Spleen (tissue), 11 donors: Measurements from ENCODE around the gene CITED2. TPM values are rescaled to one million over a fixed set of nuclear protein-coding genes. Genes with fewer than 3 reads are reported as not detected.

Experiments
- DNase-seq: peaks from one replicate; pipeline ENCODE4 v3.0.0-alpha.2; 2020
- H3K27ac ChIP-seq, 8 donors: fragments of 200-600 bp; sonication (generic) in 7 of 8; 1 replicate in 4 of 8; 2 replicates in 4 of 8; pipeline versions ENCODE4 v1.5.0 to v1.8.0; 2016 to 2021; ENCODE audit warnings: inconsistent platforms in 4 of 8, mild to moderate bottlenecking in 4 of 8, moderate library complexity in 1 of 8
- H3K27me3 ChIP-seq, 7 donors: fragments of 200-600 bp; sonication (generic) in 6 of 7; replicated peaks in 1 of 7; 1 replicate in 4 of 7; 2 replicates in 3 of 7; pipeline versions ENCODE4 v1.5.0 to v1.8.0; 2016 to 2021; ENCODE audit warnings: inconsistent platforms in 3 of 7, mild to moderate bottlenecking in 1 of 7
- H3K36me3 ChIP-seq, 6 donors: fragments of 200-600 bp; sonication (generic) in 5 of 6; 1 replicate in 4 of 6; 2 replicates in 2 of 6; pipeline versions ENCODE4 v1.5.0 to v1.8.0; 2016 to 2021; ENCODE audit warnings: inconsistent platforms in 2 of 6
- H3K4me1 ChIP-seq, 6 donors: fragments of 200-600 bp; sonication (generic) in 5 of 6; 1 replicate in 3 of 6; 2 replicates in 3 of 6; pipeline versions ENCODE4 v1.5.0 to v1.8.0; 2016 to 2021; ENCODE audit warnings: inconsistent platforms in 3 of 6
- H3K4me3 ChIP-seq, 8 donors: fragments of 200-600 bp; sonication (generic) in 7 of 8; 1 replicate in 4 of 8; 2 replicates in 4 of 8; pipeline versions ENCODE4 v1.5.0 to v1.8.0; 2016 to 2021; ENCODE audit warnings: inconsistent platforms in 4 of 8, mild to moderate bottlenecking in 4 of 8, moderate library complexity in 2 of 8
- H3K9me3 ChIP-seq, 8 donors: fragments of 200-600 bp; sonication (generic) in 7 of 8; 1 replicate in 4 of 8; 2 replicates in 4 of 8; pipeline versions ENCODE4 v1.5.0 to v1.8.0; 2016 to 2021; ENCODE audit warnings: inconsistent platforms in 4 of 8
- CTCF ChIP-seq, 11 experiments: fragments of 200-600 bp in 7 of 11; fragments of 450-650 bp in 4 of 11; sonication (generic) in 4 of 11; IDR thresholded peaks in 8 of 11; conservative IDR thresholded peaks in 3 of 11; 1 replicate in 7 of 11; 2 replicates in 4 of 11; pipeline versions ENCODE4 v1.4.0 to v1.8.0; 2016 to 2021; ENCODE audit warnings: antibody characterized with exemption in 11 of 11, inconsistent platforms in 4 of 11, mild to moderate bottlenecking in 1 of 11
- POLR2A ChIP-seq, 3 donors: fragments of 450-650 bp; IDR thresholded peaks; one replicate each; pipeline ENCODE4 v1.5.1; 2017; ENCODE audit warnings: antibody characterized with exemption in 3 of 3, mild to moderate bottlenecking in 1 of 3
- POLR2AphosphoS5 ChIP-seq, 3 donors: sonication (generic); formaldehyde crosslinking; IDR thresholded peaks; one replicate each; pipeline ENCODE4 v1.5.1; 2017; ENCODE audit warnings: antibody characterized with exemption in 3 of 3
- WGBS, 5 donors: extraction: QIAGEN DNeasy Blood & Tissue Kit in 3 of 5; methylation state at CpG; one replicate each; pipeline versions ENCODE4 v1.1.5 to v1.1.7; 2013 to 2018; 5-methylcytosine and 5-hydroxymethylcytosine counted together
- intact Hi-C: fragments of 100-400 bp; cut with DNase I; formaldehyde crosslinking; loops from one replicate; pipeline ENCODE4 v1.15.0; 2023; ENCODE audit warnings: low total_unique reads
- polyA plus RNA-seq, 3 donors: library from polyadenylated mRNA; stranded (reverse); fragments of 200-250 nt; gene quantifications; one replicate each; pipeline ENCODE4 v1.2.1, GENCODE V29; 2013
- total RNA-seq, 7 donors: library from RNA; depleted of rRNA in 3 of 7; stranded (reverse); fragments of >200 nt in 3 of 7; fragmentation: NEBNext Ultra II Directional in 4 of 7; extraction: Animal tissue kit (Norgen Biotek cat#: 25700) in 4 of 7; gene quantifications; one replicate each; pipeline versions ENCODE4 v1.1.0 to v1.2.1, GENCODE V29; 2016 to 2021
- donor health status: healthy with polysubstance abuse.
- donor health status: DM: no; HTN: no; CAD: no; lungs with moderate emphysema.
- donor health status: DM: no; HTN: no; CAD: no.
- donor health status: Bipolar disorder and iron deficiency.
- donor health status: healthy.
- donor health status: DM: no; HTN: no; CAD: no.
- donor health status: DM: yes; HTN: yes; CAD: no.

CITED2 gene
- total and polyA plus RNA-seq, 10 donors, result 12.9 to 213 (median 145) TPM

GRCh38 chr6:139337001-139337400, 37.4 kb downstream of the CITED2 start:
- DNase-seq, result no peak
- intact Hi-C loops, result no loop called here
- H3K4me3 ChIP-seq, result peak overlapping the region in 1 of 8 donors; percentile 3
- H3K36me3 ChIP-seq, result no peaks in the 10 kb centered on the region
- no peaks in the 10 kb centered on the region for H3K27me3 ChIP-seq
- H3K9me3 ChIP-seq, result no peaks in the 10 kb centered on the region
- peak overlapping the region in 5 of 8 donors; percentile 9 to 81 (median 63) for H3K27ac ChIP-seq
- H3K4me1 ChIP-seq, result peaks cover 0 to 55% (median 12%) of the 10 kb centered on the region in 6 donors
- WGBS, 5 donors, result 76 to 93% (median 86%) methylated on average over 2 of the region's 2 CpGs
- TF ChIP-seq POLR2A (IDR thresholded peaks at IDR 0.05), result no peak
- no peak for TF ChIP-seq POLR2AphosphoS5 (IDR thresholded peaks at IDR 0.05)
- TF ChIP-seq CTCF (IDR thresholded peaks at IDR 0.05 in 8 of 11, conservative IDR thresholded peaks at IDR 0.05 in 3 of 11), result no peak

GRCh38 chr6:139336488-139336887, 38.0 kb downstream of the CITED2 start:
- Histone ChIP-seq H3K27me3 (no peaks in the 10 kb centered on the region), H3K36me3 (no peaks in the 10 kb centered on the region), H3K4me3 (no peak overlapping the region), H3K27ac (peak overlapping the region in 5 of 8 donors; percentile 49 to 81 (median 63)), H3K4me1 (peaks cover 0 to 55% (median 12%) of the 10 kb centered on the region in 6 donors), H3K9me3 (no peaks in the 10 kb centered on the region)
- intact Hi-C loops, result no loop called here
- TF ChIP-seq CTCF (IDR thresholded peaks at IDR 0.05 in 8 of 11, conservative IDR thresholded peaks at IDR 0.05 in 3 of 11) (no peak), POLR2A (IDR thresholded peaks at IDR 0.05) (no peak)
- 31 to 56% (median 42%) methylated on average over 4 of the region's 4 CpGs for WGBS, 5 donors
- no peak for DNase-seq

- TF ChIP-seq POLR2A (IDR thresholded peaks at IDR 0.05) (no peak), CTCF (IDR thresholded peaks at IDR 0.05 in 8 of 11, conservative IDR thresholded peaks at IDR 0.05 in 3 of 11) (no peak), POLR2AphosphoS5 (IDR thresholded peaks at IDR 0.05) (no peak)
- H3K36me3 ChIP-seq, result no peaks in the 10 kb centered on the region
- H3K9me3 ChIP-seq, result no peaks in the 10 kb centered on the region
- peaks cover 0 to 55% (median 12%) of the 10 kb centered on the region in 6 donors for H3K4me1 ChIP-seq
- H3K27me3 ChIP-seq, result no peaks in the 10 kb centered on the region
- intact Hi-C loops, result no loop called here
- H3K27ac ChIP-seq, result peak overlapping the region in 5 of 8 donors; percentile 8 to 81 (median 69)
- 82 to 93% (median 85%) methylated on average over 5 of the region's 5 CpGs for WGBS, 5 donors
- no peak overlapping the region for H3K4me3 ChIP-seq
- DNase-seq, result no peak
These were observed 38.8 kb downstream of the CITED2 start for GRCh38 chr6:139335447-139336210.

- 57 to 77% (median 70%) methylated on average over 5 of the region's 5 CpGs for WGBS, 5 donors
- no peaks in the 10 kb centered on the region for H3K36me3 ChIP-seq
These were observed 39.5 kb downstream of the CITED2 start for GRCh38 chr6:139334806-139335446.

More at GRCh38 chr6:139334806-139335446, 39.5 kb downstream of the CITED2 start:
- peaks cover 0 to 55% (median 12%) of the 10 kb centered on the region in 6 donors for H3K4me1 ChIP-seq
- H3K9me3 ChIP-seq, result no peaks in the 10 kb centered on the region
- intact Hi-C loops, result no loop called here
- no peak for DNase-seq
- H3K27ac ChIP-seq, result peak overlapping the region in 6 of 8 donors; percentile 8 to 81 (median 66)
- no peak for TF ChIP-seq POLR2AphosphoS5 (IDR thresholded peaks at IDR 0.05)
- no peak for TF ChIP-seq POLR2A (IDR thresholded peaks at IDR 0.05)
- TF ChIP-seq CTCF (IDR thresholded peaks at IDR 0.05 in 8 of 11, conservative IDR thresholded peaks at IDR 0.05 in 3 of 11), result no peak
- H3K4me3 ChIP-seq, result no peak overlapping the region
- H3K27me3 ChIP-seq, result no peaks in the 10 kb centered on the region
